ENCODE data around the gene FHIT. TPM values are rescaled to one million over a fixed set of nuclear protein-coding genes. Genes with fewer than 3 reads are reported as not detected.

Gene FHIT
- total and polyA plus RNA-seq, 10 of the 15 experiments (the other 5 are each of a cell fraction or from before 2014, with no cell fraction given) = 4.2 to 14.9 (median 9.4) TPM

- TF ChIP-seq REST (IDR thresholded peaks at IDR 0.05; ENCODE audit: low read depth, low read length) (no peak), SUPT20H (IDR thresholded peaks at IDR 0.05; ENCODE audit: borderline replicate concordance, control insufficient read depth, low read depth, low read length) (no peak), CEBPB (IDR thresholded peaks at IDR 0.05; ENCODE audit: borderline replicate concordance in 1 of 2, low read depth in 2 of 2, low read length in 2 of 2) (no peak), PBX3 (IDR thresholded peaks at IDR 0.05; ENCODE audit: insufficient replicate concordance, low read depth, low read length) (no peak), FOS (IDR thresholded peaks at IDR 0.05; ENCODE audit: borderline replicate concordance, extremely low read depth, insufficient read length) (no peak), MEF2A (IDR thresholded peaks at IDR 0.05; ENCODE audit: insufficient read depth, low read depth, low read length) (no peak), RELA (IDR thresholded peaks at IDR 0.05; ENCODE audit: borderline replicate concordance, partially characterized antibody) (no peak), RAD21 (IDR thresholded peaks at IDR 0.05; ENCODE audit: insufficient read depth, low read depth, low read length) (no peak), KDM1A (IDR thresholded peaks at IDR 0.05; ENCODE audit: borderline replicate concordance) (no peak), ZBTB4 (CRISPR knock-in tag; IDR thresholded peaks at IDR 0.05) (no peak), SRF (IDR thresholded peaks at IDR 0.05; ENCODE audit: low read depth in 2 of 2, low read length in 2 of 2) (no peak), ZNF384 (IDR thresholded peaks at IDR 0.05; ENCODE audit: borderline replicate concordance, low read depth, low read length) (no peak), HSF1 (IDR thresholded peaks at IDR 0.05; ENCODE audit: low read depth, low read length) (no peak)
Observed at GRCh38 chr3:60613769-60614303, 637.4 kb downstream of the FHIT start (continued).
